ENCODE measurements around the gene CHDH.

The CHDH gene

GRCh38 chr3:53815651-53816050, 30.6 kb downstream of the CHDH start:
- TF ChIP-seq YY1 (IDR thresholded peaks at IDR 0.05; ENCODE audit: low read depth) (no peak), MAX (IDR thresholded peaks at IDR 0.05) (no peak), ZBTB7A (IDR thresholded peaks at IDR 0.05; ENCODE audit: low read depth) (no peak), EP300 (IDR thresholded peaks at IDR 0.05; ENCODE audit: borderline replicate concordance) (no peak), NFIC (IDR thresholded peaks at IDR 0.05) (no peak), REST (IDR thresholded peaks at IDR 0.05; ENCODE audit: low read depth) (no peak), CEBPB (IDR thresholded peaks at IDR 0.05) (no peak), RAD21 (IDR thresholded peaks at IDR 0.05; ENCODE audit: low read depth) (no peak), CREB1 (IDR thresholded peaks at IDR 0.05; ENCODE audit: low read depth) (no peak), FOXM1 (IDR thresholded peaks at IDR 0.05; ENCODE audit: borderline replicate concordance, low read depth) (no peak), EGR1 (IDR thresholded peaks at IDR 0.05) (no peak), TAF1 (IDR thresholded peaks at IDR 0.05; ENCODE audit: low read depth) (no peak), TEAD4 (IDR thresholded peaks at IDR 0.05) (no peak), TCF12 (IDR thresholded peaks at IDR 0.05; ENCODE audit: low read depth) (no peak)

- TF ChIP-seq CREB1 (IDR thresholded peaks at IDR 0.05; ENCODE audit: low read depth) (no peak), REST (IDR thresholded peaks at IDR 0.05; ENCODE audit: low read depth) (no peak), MAX (IDR thresholded peaks at IDR 0.05) (no peak), CEBPB (IDR thresholded peaks at IDR 0.05) (no peak), EP300 (IDR thresholded peaks at IDR 0.05; ENCODE audit: borderline replicate concordance) (no peak), ZBTB7A (IDR thresholded peaks at IDR 0.05; ENCODE audit: low read depth) (no peak), TAF1 (IDR thresholded peaks at IDR 0.05; ENCODE audit: low read depth) (no peak), YY1 (IDR thresholded peaks at IDR 0.05; ENCODE audit: low read depth) (no peak), TCF12 (IDR thresholded peaks at IDR 0.05; ENCODE audit: low read depth) (no peak), FOXM1 (IDR thresholded peaks at IDR 0.05; ENCODE audit: borderline replicate concordance, low read depth) (no peak), TEAD4 (IDR thresholded peaks at IDR 0.05) (no peak), NFIC (IDR thresholded peaks at IDR 0.05) (no peak), EGR1 (IDR thresholded peaks at IDR 0.05) (no peak), RAD21 (IDR thresholded peaks at IDR 0.05; ENCODE audit: low read depth) (no peak), USF1 (IDR thresholded peaks at IDR 0.05) (no peak)
Measured at GRCh38 chr3:53815067-53815466, 31.2 kb downstream of the CHDH start.

GRCh38 chr3:53813876-53814275, 32.3 kb downstream of the CHDH start:
- TF ChIP-seq EP300 (IDR thresholded peaks at IDR 0.05; ENCODE audit: borderline replicate concordance) (no peak), REST (IDR thresholded peaks at IDR 0.05; ENCODE audit: low read depth) (no peak), ZBTB7A (IDR thresholded peaks at IDR 0.05; ENCODE audit: low read depth) (no peak), TAF1 (IDR thresholded peaks at IDR 0.05; ENCODE audit: low read depth) (no peak), TCF12 (IDR thresholded peaks at IDR 0.05; ENCODE audit: low read depth) (no peak), CREB1 (IDR thresholded peaks at IDR 0.05; ENCODE audit: low read depth) (no peak)

- TF ChIP-seq ZBTB7A (IDR thresholded peaks at IDR 0.05; ENCODE audit: low read depth): no peak
- TF ChIP-seq REST (IDR thresholded peaks at IDR 0.05; ENCODE audit: low read depth): no peak
- no peak for TF ChIP-seq TEAD4 (IDR thresholded peaks at IDR 0.05)
- no peak for TF ChIP-seq MAX (IDR thresholded peaks at IDR 0.05)
- TF ChIP-seq FOXM1 (IDR thresholded peaks at IDR 0.05; ENCODE audit: borderline replicate concordance, low read depth): no peak
- no peak for TF ChIP-seq NFIC (IDR thresholded peaks at IDR 0.05)
- TF ChIP-seq CEBPB (IDR thresholded peaks at IDR 0.05): no peak
- TF ChIP-seq EGR1 (IDR thresholded peaks at IDR 0.05): no peak
- TF ChIP-seq TCF12 (IDR thresholded peaks at IDR 0.05; ENCODE audit: low read depth): no peak
- TF ChIP-seq EP300 (IDR thresholded peaks at IDR 0.05; ENCODE audit: borderline replicate concordance): no peak
- no peak for TF ChIP-seq CREB1 (IDR thresholded peaks at IDR 0.05; ENCODE audit: low read depth)
- no peak for TF ChIP-seq RAD21 (IDR thresholded peaks at IDR 0.05; ENCODE audit: low read depth)
- no peak for TF ChIP-seq TAF1 (IDR thresholded peaks at IDR 0.05; ENCODE audit: low read depth)
- TF ChIP-seq USF1 (IDR thresholded peaks at IDR 0.05): no peak
Measured at GRCh38 chr3:53813229-53813628, 33.0 kb downstream of the CHDH start.
